HG03196 (cell line): ENCODE data around the gene OR11H1.
"Not testable (repeated sequence)": the region's sequence is repeated elsewhere in the genome, so short reads cannot be mapped to it uniquely, and the experiment has no call there.

ENCODE experiments used
- ATAC-seq: cut with Tn5 transposase; IDR thresholded peaks from one replicate; pipeline ENCODE4 v1.9.1; 2021; ENCODE audit not compliant: unreplicated experiment

Gene OR11H1, protein sequence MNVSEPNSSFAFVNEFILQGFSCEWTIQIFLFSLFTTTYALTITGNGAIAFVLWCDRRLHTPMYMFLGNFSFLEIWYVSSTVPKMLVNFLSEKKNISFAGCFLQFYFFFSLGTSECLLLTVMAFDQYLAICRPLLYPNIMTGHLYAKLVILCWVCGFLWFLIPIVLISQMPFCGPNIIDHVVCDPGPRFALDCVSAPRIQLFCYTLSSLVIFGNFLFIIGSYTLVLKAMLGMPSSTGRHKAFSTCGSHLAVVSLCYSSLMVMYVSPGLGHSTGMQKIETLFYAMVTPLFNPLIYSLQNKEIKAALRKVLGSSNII

DNA sequence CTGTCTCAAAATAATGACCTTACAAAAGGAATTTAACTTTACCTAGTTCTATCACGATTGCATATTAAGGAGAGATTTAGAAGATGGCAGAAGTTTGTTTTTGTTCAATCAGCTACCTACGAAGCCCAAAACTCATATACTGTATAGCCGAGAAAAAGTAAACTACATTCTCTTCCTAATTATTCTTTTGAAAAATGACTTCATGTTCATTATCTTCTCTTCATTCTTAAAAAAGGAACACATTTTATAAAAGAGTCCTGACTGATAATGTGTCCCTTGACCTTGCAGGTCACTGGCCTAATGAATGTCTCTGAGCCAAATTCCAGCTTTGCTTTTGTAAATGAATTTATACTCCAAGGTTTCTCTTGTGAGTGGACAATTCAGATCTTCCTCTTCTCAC is at the start of gene OR11H1:
TSS of gene OR11H1 (plus strand) at position 301 of the 400 bp plus-strand sequence. CDS start at position 301, 0 bp downstream.
- not testable (repeated sequence) for ATAC-seq

DNA sequence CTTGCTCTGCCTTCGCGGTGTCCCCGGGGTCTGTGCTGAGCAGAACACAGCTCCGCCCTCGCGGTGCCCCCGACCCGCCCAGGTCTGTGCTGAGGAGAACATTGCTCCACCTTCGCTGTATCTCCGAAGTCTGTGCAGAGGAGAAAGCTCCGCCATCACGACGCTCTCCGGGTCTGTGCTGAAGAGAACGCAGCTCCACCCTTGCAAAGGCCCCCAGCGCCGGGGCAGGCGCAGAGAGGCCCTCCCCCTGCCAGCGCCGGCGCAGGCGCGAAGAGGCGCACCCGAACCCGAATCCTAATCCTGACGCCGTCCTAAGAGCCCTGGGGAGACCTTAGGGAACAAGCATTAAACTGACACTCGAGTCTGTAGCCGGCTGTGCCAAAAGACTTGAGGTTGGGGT is 18.0 kb upstream of the OR11H1 start:
- ATAC-seq = not testable (repeated sequence)

DNA sequence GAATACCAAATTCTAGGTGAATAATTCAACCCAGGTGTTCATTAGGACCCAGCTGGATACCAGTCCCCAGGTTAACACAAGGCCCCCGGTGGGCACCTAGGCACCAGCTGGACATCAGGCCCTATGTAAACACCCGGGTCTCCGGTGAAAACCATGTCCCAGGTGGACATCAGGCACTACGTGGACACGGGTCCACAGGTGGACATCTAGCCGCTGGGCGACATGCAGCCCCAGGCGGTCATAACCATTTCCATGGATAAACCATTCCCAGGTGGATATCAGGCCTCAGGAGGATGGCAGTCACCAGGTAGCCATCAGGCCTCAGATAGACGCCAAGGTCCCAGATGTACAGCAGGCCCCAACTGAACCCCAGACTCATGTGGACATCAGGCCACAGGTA is 12.1 kb upstream of the OR11H1 start:
- not testable (repeated sequence) for ATAC-seq

DNA sequence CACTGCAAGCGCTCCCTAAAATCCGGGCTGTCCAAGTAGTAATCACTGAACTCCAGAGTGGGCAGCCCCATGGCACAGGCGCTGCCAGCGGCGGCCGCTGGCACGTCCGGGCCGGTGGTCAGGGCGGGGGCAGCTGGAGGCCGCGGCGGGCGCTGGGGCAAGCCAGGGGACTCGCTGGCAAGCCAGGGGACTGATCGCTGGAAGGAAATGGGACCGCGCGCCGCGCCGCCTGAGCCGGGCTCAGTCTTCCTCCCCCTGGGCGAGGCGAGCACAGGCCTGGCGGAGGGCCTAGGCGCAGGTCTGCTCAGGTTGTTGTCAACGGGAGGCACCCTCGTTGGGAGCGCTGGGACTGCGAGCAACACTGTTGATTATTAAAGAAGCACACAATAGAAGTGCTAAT is 25.8 kb downstream of the OR11H1 start:
- not testable (repeated sequence) for ATAC-seq

DNA sequence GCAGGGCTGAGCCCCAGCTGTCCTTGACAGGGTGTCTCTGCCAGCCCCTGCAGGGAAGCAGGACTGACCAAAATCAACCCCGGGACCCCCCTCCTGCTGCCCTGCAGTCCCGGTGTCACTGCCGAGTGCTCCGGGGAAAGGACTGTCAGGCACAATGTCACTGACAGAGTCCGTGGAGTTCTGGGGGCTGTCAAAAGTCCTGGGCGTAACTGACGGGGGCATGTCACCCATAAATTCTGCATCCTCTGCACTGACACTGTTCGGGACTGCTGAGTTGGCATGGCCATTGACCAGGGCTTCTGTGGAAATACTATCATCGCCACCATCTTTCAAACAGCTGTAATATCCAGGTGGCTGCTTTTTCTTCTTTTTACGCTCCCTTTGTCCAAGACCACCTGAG is 35.5 kb downstream of the OR11H1 start:
- ATAC-seq = not testable (repeated sequence)

DNA sequence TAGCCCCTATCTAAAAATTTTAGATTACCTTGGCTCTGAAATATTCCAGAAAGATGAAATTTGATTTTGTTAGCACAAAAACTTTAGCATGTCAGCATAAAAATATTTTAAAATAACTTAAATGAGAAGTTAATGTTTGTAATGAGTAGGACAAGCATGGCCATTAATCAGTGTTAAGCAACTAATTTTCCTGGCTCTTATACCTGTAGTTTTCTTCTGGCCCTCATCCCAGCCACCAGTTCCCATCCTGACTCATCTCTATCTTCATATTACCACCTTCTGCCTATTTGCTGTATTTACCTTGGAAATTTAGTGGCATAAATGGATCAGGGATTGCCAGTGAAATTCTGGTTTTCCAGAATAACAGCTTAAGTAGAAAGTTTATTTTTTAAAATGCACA is 37.1 kb downstream of the OR11H1 start:
- ATAC-seq = not testable (repeated sequence)
